Measurements from ENCODE around the gene TNIK. TPM values are rescaled to one million over a fixed set of nuclear protein-coding genes. Genes with fewer than 3 reads are reported as not detected.

TNIK gene
- polyA plus RNA-seq, 1 donor = 32.3 TPM

- Histone ChIP-seq H3K9me3 (ENCODE audit: control insufficient read depth, low read depth, low read length) (no peaks in the 10 kb centered on the region), H3K27me3 (ENCODE audit: control insufficient read depth, insufficient read depth, low read length) (no peaks in the 10 kb centered on the region), H3K4me3 (ENCODE audit: low read length) (no peak overlapping the region), H3K36me3 (ENCODE audit: control insufficient read depth, insufficient read depth, low read length) (no peaks in the 10 kb centered on the region), H3K4me1 (ENCODE audit: control insufficient read depth, insufficient read depth, low read length) (peaks cover 47% of the 10 kb centered on the region), H3K27ac (ENCODE audit: low read length) (peak overlapping the region; percentile 64)
- WGBS (ENCODE audit: insufficient coverage, low lambda C conversion rate) = 100% methylated on average over 1 of the region's 5 CpGs
- DNase-seq = peak in 1 of 2 donors; percentile 65
These were observed 283.8 kb downstream of the TNIK start for GRCh38 chr3:171176244-171176933.

GRCh38 chr3:171175741-171176234 is 284.4 kb downstream of the TNIK start:
- Histone ChIP-seq H3K4me1 (ENCODE audit: control insufficient read depth, insufficient read depth, low read length) (peaks cover 51% of the 10 kb centered on the region), H3K27ac (ENCODE audit: low read length) (no peak overlapping the region), H3K9me3 (ENCODE audit: control insufficient read depth, low read depth, low read length) (no peaks in the 10 kb centered on the region), H3K36me3 (ENCODE audit: control insufficient read depth, insufficient read depth, low read length) (no peaks in the 10 kb centered on the region), H3K27me3 (ENCODE audit: control insufficient read depth, insufficient read depth, low read length) (no peaks in the 10 kb centered on the region), H3K4me3 (ENCODE audit: low read length) (no peak overlapping the region)
- 94% methylated on average over 6 of the region's 7 CpGs for WGBS (ENCODE audit: insufficient coverage, low lambda C conversion rate)
- no peak for DNase-seq

GRCh38 chr3:171173736-171174135 is 286.5 kb downstream of the TNIK start:
- Histone ChIP-seq H3K27me3 (ENCODE audit: control insufficient read depth, insufficient read depth, low read length) (no peaks in the 10 kb centered on the region), H3K9me3 (ENCODE audit: control insufficient read depth, low read depth, low read length) (no peaks in the 10 kb centered on the region), H3K4me3 (ENCODE audit: low read length) (no peak overlapping the region), H3K27ac (ENCODE audit: low read length) (peak overlapping the region; percentile 82), H3K36me3 (ENCODE audit: control insufficient read depth, insufficient read depth, low read length) (no peaks in the 10 kb centered on the region), H3K4me1 (ENCODE audit: control insufficient read depth, insufficient read depth, low read length) (peaks cover 67% of the 10 kb centered on the region)
- peak; percentile 80 to 92 for DNase-seq
- 20% methylated on average over 1 of the region's 6 CpGs for WGBS (ENCODE audit: insufficient coverage, low lambda C conversion rate)

- WGBS (ENCODE audit: insufficient coverage, low lambda C conversion rate) = 100% methylated on average over 1 of the region's 4 CpGs
- H3K4me3 ChIP-seq (ENCODE audit: low read length) = no peak overlapping the region
- H3K27ac ChIP-seq (ENCODE audit: low read length) = peak overlapping the region; percentile 69
These were observed 288.1 kb downstream of the TNIK start for GRCh38 chr3:171172070-171172469.

GRCh38 chr3:171169866-171170265 is 290.3 kb downstream of the TNIK start:
- Histone ChIP-seq H3K27me3 (ENCODE audit: control insufficient read depth, insufficient read depth, low read length) (no peaks in the 10 kb centered on the region), H3K9me3 (ENCODE audit: control insufficient read depth, low read depth, low read length) (no peaks in the 10 kb centered on the region), H3K27ac (ENCODE audit: low read length) (peak overlapping the region; percentile 69), H3K36me3 (ENCODE audit: control insufficient read depth, insufficient read depth, low read length) (no peaks in the 10 kb centered on the region), H3K4me3 (ENCODE audit: low read length) (no peak overlapping the region), H3K4me1 (ENCODE audit: control insufficient read depth, insufficient read depth, low read length) (peaks cover 76% of the 10 kb centered on the region)
- 17% methylated on average over 1 of the region's 1 CpG for WGBS (ENCODE audit: insufficient coverage, low lambda C conversion rate)
- peak in 1 of 2 donors; percentile 73 for DNase-seq

More at GRCh38 chr3:171172070-171172469, 288.1 kb downstream of the TNIK start:
- Histone ChIP-seq H3K36me3 (ENCODE audit: control insufficient read depth, insufficient read depth, low read length) (no peaks in the 10 kb centered on the region), H3K27me3 (ENCODE audit: control insufficient read depth, insufficient read depth, low read length) (no peaks in the 10 kb centered on the region), H3K9me3 (ENCODE audit: control insufficient read depth, low read depth, low read length) (no peaks in the 10 kb centered on the region), H3K4me1 (ENCODE audit: control insufficient read depth, insufficient read depth, low read length) (peaks cover 74% of the 10 kb centered on the region)
- DNase-seq = no peak

- Histone ChIP-seq H3K27me3 (ENCODE audit: control insufficient read depth, insufficient read depth, low read length) (no peaks in the 10 kb centered on the region), H3K27ac (ENCODE audit: low read length) (peak overlapping the region; percentile 69), H3K4me1 (ENCODE audit: control insufficient read depth, insufficient read depth, low read length) (peaks cover 73% of the 10 kb centered on the region), H3K36me3 (ENCODE audit: control insufficient read depth, insufficient read depth, low read length) (no peaks in the 10 kb centered on the region), H3K9me3 (ENCODE audit: control insufficient read depth, low read depth, low read length) (no peaks in the 10 kb centered on the region), H3K4me3 (ENCODE audit: low read length) (no peak overlapping the region)
- WGBS (ENCODE audit: insufficient coverage, low lambda C conversion rate) = no CpG with 5 or more reads among the region's 2 CpGs
- DNase-seq = no peak
These were observed 290.8 kb downstream of the TNIK start for GRCh38 chr3:171169443-171169842.

GRCh38 chr3:171168551-171168950 is 291.7 kb downstream of the TNIK start:
- no peak for DNase-seq
- no peaks in the 10 kb centered on the region for H3K27me3 ChIP-seq (ENCODE audit: control insufficient read depth, insufficient read depth, low read length)
- no peak overlapping the region for H3K4me3 ChIP-seq (ENCODE audit: low read length)
- peaks cover 2% of the 10 kb centered on the region for H3K36me3 ChIP-seq (ENCODE audit: control insufficient read depth, insufficient read depth, low read length)
- H3K4me1 ChIP-seq (ENCODE audit: control insufficient read depth, insufficient read depth, low read length) = peaks cover 66% of the 10 kb centered on the region
- no peaks in the 10 kb centered on the region for H3K9me3 ChIP-seq (ENCODE audit: control insufficient read depth, low read depth, low read length)
- peak overlapping the region; percentile 69 for H3K27ac ChIP-seq (ENCODE audit: low read length)
- WGBS (ENCODE audit: insufficient coverage, low lambda C conversion rate) = 100% methylated on average over 1 of the region's 4 CpGs

GRCh38 chr3:171168086-171168485 is 292.1 kb downstream of the TNIK start:
- Histone ChIP-seq H3K27ac (ENCODE audit: low read length) (peak overlapping the region; percentile 69), H3K4me3 (ENCODE audit: low read length) (no peak overlapping the region), H3K27me3 (ENCODE audit: control insufficient read depth, insufficient read depth, low read length) (no peaks in the 10 kb centered on the region), H3K4me1 (ENCODE audit: control insufficient read depth, insufficient read depth, low read length) (peaks cover 63% of the 10 kb centered on the region), H3K9me3 (ENCODE audit: control insufficient read depth, low read depth, low read length) (no peaks in the 10 kb centered on the region), H3K36me3 (ENCODE audit: control insufficient read depth, insufficient read depth, low read length) (peaks cover 3% of the 10 kb centered on the region)
- peak; percentile 87 to 94 for DNase-seq
- no CpG with 5 or more reads among the region's 5 CpGs for WGBS (ENCODE audit: insufficient coverage, low lambda C conversion rate)

- no peak overlapping the region for H3K4me3 ChIP-seq (ENCODE audit: low read length)
- no peaks in the 10 kb centered on the region for H3K9me3 ChIP-seq (ENCODE audit: control insufficient read depth, low read depth, low read length)
- H3K4me1 ChIP-seq (ENCODE audit: control insufficient read depth, insufficient read depth, low read length) = peaks cover 45% of the 10 kb centered on the region
- peaks cover 10% of the 10 kb centered on the region for H3K36me3 ChIP-seq (ENCODE audit: control insufficient read depth, insufficient read depth, low read length)
- peak overlapping the region; percentile 68 for H3K27ac ChIP-seq (ENCODE audit: low read length)
- H3K27me3 ChIP-seq (ENCODE audit: control insufficient read depth, insufficient read depth, low read length) = no peaks in the 10 kb centered on the region
- DNase-seq = peak in 1 of 2 donors; percentile 53
- WGBS (ENCODE audit: insufficient coverage, low lambda C conversion rate) = no CpG with 5 or more reads among the region's 1 CpG
These were observed 294.2 kb downstream of the TNIK start for GRCh38 chr3:171165983-171166382.

- H3K4me1 ChIP-seq (ENCODE audit: control insufficient read depth, insufficient read depth, low read length) = peaks cover 42% of the 10 kb centered on the region
- peak overlapping the region; percentile 68 for H3K27ac ChIP-seq (ENCODE audit: low read length)
- peaks cover 10% of the 10 kb centered on the region for H3K36me3 ChIP-seq (ENCODE audit: control insufficient read depth, insufficient read depth, low read length)
- no CpG with 5 or more reads among the region's 3 CpGs for WGBS (ENCODE audit: insufficient coverage, low lambda C conversion rate)
- DNase-seq = no peak
- H3K4me3 ChIP-seq (ENCODE audit: low read length) = no peak overlapping the region
- no peaks in the 10 kb centered on the region for H3K9me3 ChIP-seq (ENCODE audit: control insufficient read depth, low read depth, low read length)
- H3K27me3 ChIP-seq (ENCODE audit: control insufficient read depth, insufficient read depth, low read length) = no peaks in the 10 kb centered on the region
These were observed 294.7 kb downstream of the TNIK start for GRCh38 chr3:171165499-171165921.

GRCh38 chr3:171164067-171164465 is 296.1 kb downstream of the TNIK start:
- DNase-seq = no peak
- peaks cover 15% of the 10 kb centered on the region for H3K36me3 ChIP-seq (ENCODE audit: control insufficient read depth, insufficient read depth, low read length)
- H3K27ac ChIP-seq (ENCODE audit: low read length) = no peak overlapping the region

More at GRCh38 chr3:171164067-171164465, 296.1 kb downstream of the TNIK start:
- no peak overlapping the region for H3K4me3 ChIP-seq (ENCODE audit: low read length)
- no peaks in the 10 kb centered on the region for H3K27me3 ChIP-seq (ENCODE audit: control insufficient read depth, insufficient read depth, low read length)
- H3K4me1 ChIP-seq (ENCODE audit: control insufficient read depth, insufficient read depth, low read length) = peaks cover 31% of the 10 kb centered on the region
- H3K9me3 ChIP-seq (ENCODE audit: control insufficient read depth, low read depth, low read length) = no peaks in the 10 kb centered on the region

Data from large intestine (tissue), 3 donors.